ENCODE data around the gene GSTP1. TPM values are rescaled to one million over a fixed set of nuclear protein-coding genes. Genes with fewer than 3 reads are reported as not detected.

GSTP1 gene
- total and polyA plus RNA-seq, 2 of the 8 experiments (the other 6 are each of a cell fraction or from before 2014, with no cell fraction given), result 1,454 to 3,329 TPM

DNA sequence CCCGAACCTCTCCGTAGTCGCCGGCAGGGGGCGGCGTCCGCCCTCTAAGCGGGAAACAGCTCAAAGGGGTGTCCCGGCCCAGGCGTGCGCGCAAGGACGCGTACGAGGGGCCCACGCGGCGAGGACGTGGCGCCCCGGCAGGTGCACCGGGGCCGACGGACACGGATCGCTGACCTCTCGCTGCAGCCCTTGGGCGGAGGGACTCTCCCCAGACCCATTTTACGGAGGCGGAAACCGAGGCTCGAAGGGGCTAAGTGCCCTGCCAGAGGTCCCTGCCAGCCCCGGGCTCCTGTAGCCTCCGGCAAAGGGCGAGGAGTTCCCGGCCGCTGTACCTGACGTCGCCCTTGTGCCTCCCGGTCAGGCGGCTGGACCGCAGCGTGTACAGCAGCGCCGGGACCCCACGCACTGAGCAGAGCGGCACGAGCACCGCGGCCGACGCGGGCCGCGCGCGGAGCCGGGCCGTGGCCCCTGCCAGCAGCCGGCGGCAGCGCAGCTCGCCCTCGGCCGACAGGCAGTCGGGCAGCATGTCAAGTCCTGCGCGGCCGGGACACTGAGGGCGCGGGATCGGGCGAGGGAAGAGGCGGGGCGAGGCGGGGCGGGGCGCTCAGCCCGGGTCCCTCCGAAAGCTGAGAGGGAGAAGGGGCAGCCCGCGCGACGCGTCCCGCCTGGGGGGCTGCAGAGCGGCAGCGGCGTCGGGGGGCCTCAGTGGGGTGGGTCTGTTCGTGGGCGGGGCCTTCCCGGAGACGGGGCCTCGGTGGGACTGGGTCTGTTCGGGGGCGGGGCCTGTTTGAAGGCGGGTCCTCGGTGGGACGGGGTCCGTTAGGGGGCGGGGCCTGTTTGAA is 46.0 kb downstream of the GSTP1 start, which contains the start of gene NUDT8:
TSS of gene NUDT8 (minus strand) at position 552 of the 842 bp plus-strand sequence. CDS start at position 526, 26 bp downstream.
- no peak within 1 kb of the TSS for H2BK20ac ChIP-seq (ENCODE audit: low read length)
- H4K8ac ChIP-seq (ENCODE audit: extremely low read depth, insufficient read depth, low read length), result peak within 1 kb of the TSS; percentile 66
- POLR2A ChIA-PET (ENCODE audit: partially characterized antibody), result interaction anchor here (0.7 to 11.7 kb wide), 16 partner anchors 9 to 315 kb away, joined by 3 to 194 read pairs (median 3); partner anchors contain the start of genes GSTP1 and TBX10
- no peaks in the 10 kb centered on the region; a peak in 1 of 7 replicates for H3K27me3 ChIP-seq (replicated peaks in 1 of 4; ENCODE audit: control insufficient read depth in 3 of 4, extremely low read depth in 1 of 4, insufficient read depth in 3 of 4, low read length in 3 of 4)
- no peak within 1 kb of the TSS for H3K14ac ChIP-seq (ENCODE audit: insufficient read length)
- peak within 1 kb of the TSS; percentile 4; the same call in 1 of the 2 replicates for H2AK5ac ChIP-seq (ENCODE audit: low read depth, low read length)
- H3K23me2 ChIP-seq (ENCODE audit: low read depth, low read length), result peaks cover 2% of the 10 kb centered on the region; the same call in 1 of the 2 replicates
- no peaks in the 10 kb centered on the region for H3K79me2 ChIP-seq (ENCODE audit: control insufficient read depth in 1 of 2, insufficient read depth in 2 of 2, low read length in 2 of 2)
- H3K9me3 ChIP-seq (ENCODE audit: insufficient read depth in 2 of 2, low read depth in 1 of 2, low read length in 1 of 2), result no peaks in the 10 kb centered on the region
- CTCF ChIA-PET (ENCODE audit: partially characterized antibody), result interaction anchor here (0.5 to 10.1 kb wide), 25 partner anchors 9 to 636 kb away, joined by 3 to 117 read pairs (median 4); partner anchors contain the start of genes ACY3, CABP2 and TBX10
- no peak within 1 kb of the TSS for H2BK120ac ChIP-seq (replicated peaks; ENCODE audit: low read depth, low read length)
- peak within 1 kb of the TSS; percentile 52; the same call in 1 of the 2 replicates for H3K27ac ChIP-seq (ENCODE audit: low read depth, low read length)
- no peak within 1 kb of the TSS for H2BK15ac ChIP-seq (ENCODE audit: low read length)
- H3K79me1 ChIP-seq (ENCODE audit: low read depth, low read length), result no peaks in the 10 kb centered on the region
- H2BK12ac ChIP-seq (ENCODE audit: low read depth, low read length), result peak within 1 kb of the TSS; percentile 18; the same call in 1 of the 2 replicates
- peak within 1 kb of the TSS; percentile 51 to 84 (median 78) for H3K4me3 ChIP-seq (ENCODE audit: extremely low read depth in 1 of 4, insufficient read depth in 2 of 4, low read depth in 3 of 4, low read length in 4 of 4)
- H3K9ac ChIP-seq (replicated peaks in 1 of 4; ENCODE audit: extremely low read depth in 1 of 4, low read depth in 3 of 4, low read length in 3 of 4), result peak within 1 kb of the TSS; percentile 41 to 94 (median 68); a peak in 6 of 7 replicates
- H3K4me1 ChIP-seq (replicated peaks in 1 of 4; ENCODE audit: control insufficient read depth in 3 of 4, insufficient read depth in 4 of 4, low read length in 3 of 4), result peaks cover 0 to 25% (median 18%) of the 10 kb centered on the region in 4 experiments; a peak in 6 of 7 replicates
- H3K36me3 ChIP-seq (ENCODE audit: control insufficient read depth in 2 of 4, insufficient read depth in 4 of 4, low read length in 3 of 4), result peaks cover 0 to 7% (median 0%) of the 10 kb centered on the region in 4 experiments; a peak in 1 of 8 replicates
- H3K4ac ChIP-seq (replicated peaks; ENCODE audit: insufficient read length, low read depth, low read length), result peak within 1 kb of the TSS; percentile 73
- H4K5ac ChIP-seq (ENCODE audit: insufficient read length, low read depth, low read length), result peak within 1 kb of the TSS; percentile 74
- peak within 1 kb of the TSS; percentile 39 for H3K56ac ChIP-seq (replicated peaks; ENCODE audit: insufficient read length, low read depth, low read length)
- DNase-seq (ENCODE audit: low read depth in 1 of 2, low spot score in 2 of 2), result peak in 1 of 2 experiments; percentile 97
- H4K91ac ChIP-seq (replicated peaks; ENCODE audit: insufficient read length, low read length), result peak within 1 kb of the TSS; percentile 91
- H3K4me2 ChIP-seq (ENCODE audit: insufficient read depth in 1 of 2, low read depth in 2 of 2, low read length in 2 of 2), result peak within 1 kb of the TSS; percentile 37 to 92
- H3K23ac ChIP-seq (ENCODE audit: insufficient read length), result no peak within 1 kb of the TSS
- H2BK5ac ChIP-seq (ENCODE audit: low read depth, low read length), result peak within 1 kb of the TSS; percentile 40; the same call in 1 of the 2 replicates
- no peaks in the 10 kb centered on the region for H4K20me1 ChIP-seq (replicated peaks in 1 of 2; ENCODE audit: control insufficient read depth in 1 of 2, insufficient read depth in 2 of 2, low read length in 2 of 2)
- peak within 1 kb of the TSS; percentile 83 for H3K18ac ChIP-seq (ENCODE audit: extremely low read depth, low read length)
- no peak within 1 kb of the TSS for H2AFZ ChIP-seq (ENCODE audit: low read length)
- WGBS, 2 experiments (ENCODE audit: extremely low coverage in 1 of 2, insufficient coverage in 1 of 2, insufficient read length in 1 of 2, insufficient replicate concordance in 2 of 2, low coverage in 1 of 2, low lambda C conversion rate in 2 of 2, missing lambda C conversion rate in 1 of 2), result 3% methylated on average over 59 of the region's 102 CpGs; no CpG with 5 or more reads in 1 of the 2 experiments
- FAIRE-seq, result no peak
- TF ChIP-seq PHF8 (conservative IDR thresholded peaks at IDR 0.05; ENCODE audit: low read depth, low read length) (peak; percentile 22; the same call in 1 of the 2 replicates), CEBPB (IDR thresholded peaks at IDR 0.05; ENCODE audit: low read depth, low read length) (no peak), TAF1 (IDR thresholded peaks at IDR 0.05; ENCODE audit: low read depth, low read length) (peak; percentile 32; the same call in 1 of the 2 replicates), SIN3A (conservative IDR thresholded peaks at IDR 0.05 in 1 of 2, IDR thresholded peaks at IDR 0.05 in 1 of 2; ENCODE audit: low read depth in 1 of 2, low read length in 2 of 2) (0 out of 4 replicates have a peak, but pooled peaks have one; percentile 38 to 64), CREB1 (IDR thresholded peaks at IDR 0.05) (0 out of 2 replicates have a peak, but pooled peaks have one; percentile 14), KDM1A (IDR thresholded peaks at IDR 0.05; ENCODE audit: borderline replicate concordance, low read length) (peak; percentile 96)
- TF ChIP-seq, protein P1, sequence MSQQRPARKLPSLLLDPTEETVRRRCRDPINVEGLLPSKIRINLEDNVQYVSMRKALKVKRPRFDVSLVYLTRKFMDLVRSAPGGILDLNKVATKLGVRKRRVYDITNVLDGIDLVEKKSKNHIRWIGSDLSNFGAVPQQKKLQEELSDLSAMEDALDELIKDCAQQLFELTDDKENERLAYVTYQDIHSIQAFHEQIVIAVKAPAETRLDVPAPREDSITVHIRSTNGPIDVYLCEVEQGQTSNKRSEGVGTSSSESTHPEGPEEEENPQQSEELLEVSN (IDR thresholded peaks at IDR 0.05), result peak; percentile 88
